ENCODE measurements around the gene JARID2. TPM values are rescaled to one million over a fixed set of nuclear protein-coding genes. Genes with fewer than 3 reads are reported as not detected.
A peak's percentile ranks its signal among the peaks of the same experiment; 100 is the strongest.

JARID2 gene
- total RNA-seq, 2 donors from 2014 or later, result 7.9 to 8.6 TPM

GRCh38 chr6:15431762-15432483 is 186.1 kb downstream of the JARID2 start:
- peak in 1 of 2 donors; percentile 51 for ATAC-seq
- intact Hi-C loops (cut with DNase I), result no loop called here
- DNase-seq, result no peak

GRCh38 chr6:15433511-15433861 is 187.6 kb downstream of the JARID2 start:
- intact Hi-C loops (cut with DNase I), result no loop called here
- DNase-seq (no peak), ATAC-seq (no peak)

- intact Hi-C loops (cut with DNase I), result no loop called here
- DNase-seq, result no peak
Observed at GRCh38 chr6:15434263-15434662, 188.4 kb downstream of the JARID2 start.

GRCh38 chr6:15434823-15435380 is 189.0 kb downstream of the JARID2 start:
- intact Hi-C loops (cut with DNase I), result loop anchor here in 1 of 2 donors (5.0 kb wide), 1 partner anchor 188 kb away; the partner anchor contains the start of gene JARID2
- no peak for DNase-seq
- no peak for ATAC-seq

More at GRCh38 chr6:15434263-15434662, 188.4 kb downstream of the JARID2 start:
- ATAC-seq, result no peak

GRCh38 chr6:15435468-15435867 is 189.6 kb downstream of the JARID2 start:
- no peak for ATAC-seq

GRCh38 chr6:15436451-15436850 is 190.6 kb downstream of the JARID2 start:
- ATAC-seq, result no peak
- intact Hi-C loops (cut with DNase I), result loop anchor here in 1 of 2 donors (5.0 kb wide), 1 partner anchor 189 kb away; the partner anchor contains the start of gene JARID2
- DNase-seq, result no peak

More at GRCh38 chr6:15435468-15435867, 189.6 kb downstream of the JARID2 start:
- no peak for DNase-seq
- intact Hi-C loops (cut with DNase I), result loop anchor here in 1 of 2 donors (5.0 kb wide), 1 partner anchor 188 kb away; the partner anchor contains the start of gene JARID2

GRCh38 chr6:15437090-15437635 is 191.3 kb downstream of the JARID2 start:
- ATAC-seq, result no peak
- no peak for DNase-seq
- intact Hi-C loops (cut with DNase I), result loop anchor here in 1 of 2 donors (5.0 kb wide), 1 partner anchor 190 kb away; the partner anchor contains the start of gene JARID2

- DNase-seq (no peak), ATAC-seq (no peak)
- intact Hi-C loops (cut with DNase I), result loop anchor here (5.0 kb wide), 2 partner anchors 187 to 192 kb away; partner anchors contain the start of gene JARID2 (in 1 of the 2)
Observed at GRCh38 chr6:15439410-15440025, 193.6 kb downstream of the JARID2 start.

- ATAC-seq (no peak), DNase-seq (no peak)
- intact Hi-C loops (cut with DNase I), result loop anchor here in 1 of 2 donors (5.0 kb wide), 1 partner anchor 188 kb away; no protein-coding TSS in a partner anchor
Observed at GRCh38 chr6:15440040-15440439, 194.2 kb downstream of the JARID2 start.

- no peak for DNase-seq
- ATAC-seq, result peak; percentile 74 to 77
Observed at GRCh38 chr6:15441215-15441868, 195.5 kb downstream of the JARID2 start.

GRCh38 chr6:15441981-15442380 is 196.1 kb downstream of the JARID2 start:
- DNase-seq (no peak), ATAC-seq (no peak)
- intact Hi-C loops (cut with DNase I), result loop anchor here in 1 of 2 donors (5.0 kb wide), 1 partner anchor 190 kb away; no protein-coding TSS in a partner anchor

More at GRCh38 chr6:15441215-15441868, 195.5 kb downstream of the JARID2 start:
- intact Hi-C loops (cut with DNase I), result loop anchor here in 1 of 2 donors (5.0 kb wide), 1 partner anchor 189 kb away; no protein-coding TSS in a partner anchor

GRCh38 chr6:15442467-15442866 is 196.6 kb downstream of the JARID2 start:
- ATAC-seq, result no peak
- intact Hi-C loops (cut with DNase I), result loop anchor here in 1 of 2 donors (5.0 kb wide), 1 partner anchor 190 kb away; no protein-coding TSS in a partner anchor

GRCh38 chr6:15443119-15443830 is 197.4 kb downstream of the JARID2 start:
- intact Hi-C loops (cut with DNase I), result loop anchor here in 1 of 2 donors (5.0 kb wide), 1 partner anchor 191 kb away; no protein-coding TSS in a partner anchor
- peak in 1 of 2 donors; percentile 85 for ATAC-seq
- no peak for DNase-seq

More at GRCh38 chr6:15442467-15442866, 196.6 kb downstream of the JARID2 start:
- DNase-seq, result no peak

GRCh38 chr6:15444081-15444731 is 198.3 kb downstream of the JARID2 start:
- ATAC-seq, result no peak
- intact Hi-C loops (cut with DNase I), result loop anchor here in 1 of 2 donors (5.0 kb wide), 1 partner anchor 192 kb away; no protein-coding TSS in a partner anchor
- no peak for DNase-seq

GRCh38 chr6:15444881-15445280 is 199.0 kb downstream of the JARID2 start:
- intact Hi-C loops (cut with DNase I), result loop anchor here in 1 of 2 donors (5.0 kb wide), 1 partner anchor 193 kb away; no protein-coding TSS in a partner anchor
- ATAC-seq, result no peak

GRCh38 chr6:15447546-15448267 is 201.8 kb downstream of the JARID2 start:
- intact Hi-C loops (cut with DNase I), result no loop called here
- DNase-seq (no peak), ATAC-seq (no peak)

More at GRCh38 chr6:15444881-15445280, 199.0 kb downstream of the JARID2 start:
- no peak for DNase-seq

GRCh38 chr6:15449011-15449410 is 203.1 kb downstream of the JARID2 start:
- no peak for ATAC-seq
- no peak for DNase-seq
- intact Hi-C loops (cut with DNase I), result no loop called here

All from left cardiac atrium (tissue), 4 donors.